ENCODE results near the gene INSYN2A.

DNA sequence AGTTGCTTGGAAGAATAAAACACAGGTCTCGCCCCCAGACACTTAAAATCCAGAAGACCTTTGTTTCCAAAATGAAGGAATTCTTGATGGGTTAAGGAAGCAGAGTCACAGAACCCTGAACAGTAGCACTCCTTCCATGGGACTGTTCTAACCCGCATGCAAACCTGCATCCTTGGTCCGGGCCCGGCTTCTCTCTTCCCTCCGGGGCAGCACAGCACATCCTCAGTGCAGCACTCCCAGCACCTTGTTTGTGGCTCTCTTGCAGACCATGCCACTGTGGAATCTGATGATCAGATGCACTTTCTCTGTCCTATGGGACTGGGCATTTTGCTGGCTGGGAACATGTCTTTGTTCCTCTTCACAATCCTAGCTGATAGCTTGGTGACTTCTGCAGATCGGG, 33.5 kb downstream of the INSYN2A start:
- TF ChIP-seq, protein P1, sequence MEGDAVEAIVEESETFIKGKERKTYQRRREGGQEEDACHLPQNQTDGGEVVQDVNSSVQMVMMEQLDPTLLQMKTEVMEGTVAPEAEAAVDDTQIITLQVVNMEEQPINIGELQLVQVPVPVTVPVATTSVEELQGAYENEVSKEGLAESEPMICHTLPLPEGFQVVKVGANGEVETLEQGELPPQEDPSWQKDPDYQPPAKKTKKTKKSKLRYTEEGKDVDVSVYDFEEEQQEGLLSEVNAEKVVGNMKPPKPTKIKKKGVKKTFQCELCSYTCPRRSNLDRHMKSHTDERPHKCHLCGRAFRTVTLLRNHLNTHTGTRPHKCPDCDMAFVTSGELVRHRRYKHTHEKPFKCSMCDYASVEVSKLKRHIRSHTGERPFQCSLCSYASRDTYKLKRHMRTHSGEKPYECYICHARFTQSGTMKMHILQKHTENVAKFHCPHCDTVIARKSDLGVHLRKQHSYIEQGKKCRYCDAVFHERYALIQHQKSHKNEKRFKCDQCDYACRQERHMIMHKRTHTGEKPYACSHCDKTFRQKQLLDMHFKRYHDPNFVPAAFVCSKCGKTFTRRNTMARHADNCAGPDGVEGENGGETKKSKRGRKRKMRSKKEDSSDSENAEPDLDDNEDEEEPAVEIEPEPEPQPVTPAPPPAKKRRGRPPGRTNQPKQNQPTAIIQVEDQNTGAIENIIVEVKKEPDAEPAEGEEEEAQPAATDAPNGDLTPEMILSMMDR (IDR thresholded peaks at IDR 0.05; ENCODE audit: low read depth, low read length, missing input control): no peak
- TF ChIP-seq RXRA (IDR thresholded peaks at IDR 0.05): no peak
- no peak for TF ChIP-seq SP1 (IDR thresholded peaks at IDR 0.05)
- no peak for TF ChIP-seq TAF1 (conservative IDR thresholded peaks at IDR 0.05)
- TF ChIP-seq, protein P2, sequence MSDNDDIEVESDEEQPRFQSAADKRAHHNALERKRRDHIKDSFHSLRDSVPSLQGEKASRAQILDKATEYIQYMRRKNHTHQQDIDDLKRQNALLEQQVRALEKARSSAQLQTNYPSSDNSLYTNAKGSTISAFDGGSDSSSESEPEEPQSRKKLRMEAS (IDR thresholded peaks at IDR 0.05): no peak
- TF ChIP-seq, protein P3, sequence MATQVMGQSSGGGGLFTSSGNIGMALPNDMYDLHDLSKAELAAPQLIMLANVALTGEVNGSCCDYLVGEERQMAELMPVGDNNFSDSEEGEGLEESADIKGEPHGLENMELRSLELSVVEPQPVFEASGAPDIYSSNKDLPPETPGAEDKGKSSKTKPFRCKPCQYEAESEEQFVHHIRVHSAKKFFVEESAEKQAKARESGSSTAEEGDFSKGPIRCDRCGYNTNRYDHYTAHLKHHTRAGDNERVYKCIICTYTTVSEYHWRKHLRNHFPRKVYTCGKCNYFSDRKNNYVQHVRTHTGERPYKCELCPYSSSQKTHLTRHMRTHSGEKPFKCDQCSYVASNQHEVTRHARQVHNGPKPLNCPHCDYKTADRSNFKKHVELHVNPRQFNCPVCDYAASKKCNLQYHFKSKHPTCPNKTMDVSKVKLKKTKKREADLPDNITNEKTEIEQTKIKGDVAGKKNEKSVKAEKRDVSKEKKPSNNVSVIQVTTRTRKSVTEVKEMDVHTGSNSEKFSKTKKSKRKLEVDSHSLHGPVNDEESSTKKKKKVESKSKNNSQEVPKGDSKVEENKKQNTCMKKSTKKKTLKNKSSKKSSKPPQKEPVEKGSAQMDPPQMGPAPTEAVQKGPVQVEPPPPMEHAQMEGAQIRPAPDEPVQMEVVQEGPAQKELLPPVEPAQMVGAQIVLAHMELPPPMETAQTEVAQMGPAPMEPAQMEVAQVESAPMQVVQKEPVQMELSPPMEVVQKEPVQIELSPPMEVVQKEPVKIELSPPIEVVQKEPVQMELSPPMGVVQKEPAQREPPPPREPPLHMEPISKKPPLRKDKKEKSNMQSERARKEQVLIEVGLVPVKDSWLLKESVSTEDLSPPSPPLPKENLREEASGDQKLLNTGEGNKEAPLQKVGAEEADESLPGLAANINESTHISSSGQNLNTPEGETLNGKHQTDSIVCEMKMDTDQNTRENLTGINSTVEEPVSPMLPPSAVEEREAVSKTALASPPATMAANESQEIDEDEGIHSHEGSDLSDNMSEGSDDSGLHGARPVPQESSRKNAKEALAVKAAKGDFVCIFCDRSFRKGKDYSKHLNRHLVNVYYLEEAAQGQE (IDR thresholded peaks at IDR 0.05): no peak
- no peak for TF ChIP-seq RAD21 (IDR thresholded peaks at IDR 0.05)
